Spleen (tissue), 11 donors: ENCODE measurements around the gene KPNA3. TPM values are rescaled to one million over a fixed set of nuclear protein-coding genes. Genes with fewer than 3 reads are reported as not detected.

Experiments
- DNase-seq: peaks from one replicate; pipeline ENCODE4 v3.0.0-alpha.2; 2020
- H3K27ac ChIP-seq, 8 donors: fragments of 200-600 bp; sonication (generic) in 7 of 8; 1 replicate in 4 of 8; 2 replicates in 4 of 8; pipeline versions ENCODE4 v1.5.0 to v1.8.0; 2016 to 2021; ENCODE audit warnings: inconsistent platforms in 4 of 8, mild to moderate bottlenecking in 4 of 8, moderate library complexity in 1 of 8
- H3K27me3 ChIP-seq, 7 donors: fragments of 200-600 bp; sonication (generic) in 6 of 7; replicated peaks in 1 of 7; 1 replicate in 4 of 7; 2 replicates in 3 of 7; pipeline versions ENCODE4 v1.5.0 to v1.8.0; 2016 to 2021; ENCODE audit warnings: inconsistent platforms in 3 of 7, mild to moderate bottlenecking in 1 of 7
- H3K36me3 ChIP-seq, 6 donors: fragments of 200-600 bp; sonication (generic) in 5 of 6; 1 replicate in 4 of 6; 2 replicates in 2 of 6; pipeline versions ENCODE4 v1.5.0 to v1.8.0; 2016 to 2021; ENCODE audit warnings: inconsistent platforms in 2 of 6
- H3K4me1 ChIP-seq, 6 donors: fragments of 200-600 bp; sonication (generic) in 5 of 6; 1 replicate in 3 of 6; 2 replicates in 3 of 6; pipeline versions ENCODE4 v1.5.0 to v1.8.0; 2016 to 2021; ENCODE audit warnings: inconsistent platforms in 3 of 6
- H3K4me3 ChIP-seq, 8 donors: fragments of 200-600 bp; sonication (generic) in 7 of 8; 1 replicate in 4 of 8; 2 replicates in 4 of 8; pipeline versions ENCODE4 v1.5.0 to v1.8.0; 2016 to 2021; ENCODE audit warnings: inconsistent platforms in 4 of 8, mild to moderate bottlenecking in 4 of 8, moderate library complexity in 2 of 8
- H3K9me3 ChIP-seq, 8 donors: fragments of 200-600 bp; sonication (generic) in 7 of 8; 1 replicate in 4 of 8; 2 replicates in 4 of 8; pipeline versions ENCODE4 v1.5.0 to v1.8.0; 2016 to 2021; ENCODE audit warnings: inconsistent platforms in 4 of 8
- CTCF ChIP-seq, 11 experiments: fragments of 200-600 bp in 7 of 11; fragments of 450-650 bp in 4 of 11; sonication (generic) in 4 of 11; IDR thresholded peaks in 8 of 11; conservative IDR thresholded peaks in 3 of 11; 1 replicate in 7 of 11; 2 replicates in 4 of 11; pipeline versions ENCODE4 v1.4.0 to v1.8.0; 2016 to 2021; ENCODE audit warnings: antibody characterized with exemption in 11 of 11, inconsistent platforms in 4 of 11, mild to moderate bottlenecking in 1 of 11
- POLR2A ChIP-seq, 3 donors: fragments of 450-650 bp; IDR thresholded peaks; one replicate each; pipeline ENCODE4 v1.5.1; 2017; ENCODE audit warnings: antibody characterized with exemption in 3 of 3, mild to moderate bottlenecking in 1 of 3
- POLR2AphosphoS5 ChIP-seq, 3 donors: sonication (generic); formaldehyde crosslinking; IDR thresholded peaks; one replicate each; pipeline ENCODE4 v1.5.1; 2017; ENCODE audit warnings: antibody characterized with exemption in 3 of 3
- WGBS, 5 donors: extraction: QIAGEN DNeasy Blood & Tissue Kit in 3 of 5; methylation state at CpG; one replicate each; pipeline versions ENCODE4 v1.1.5 to v1.1.7; 2013 to 2018; 5-methylcytosine and 5-hydroxymethylcytosine counted together
- intact Hi-C: fragments of 100-400 bp; cut with DNase I; formaldehyde crosslinking; loops from one replicate; pipeline ENCODE4 v1.15.0; 2023; ENCODE audit warnings: low total_unique reads
- polyA plus RNA-seq, 3 donors: library from polyadenylated mRNA; stranded (reverse); fragments of 200-250 nt; gene quantifications; one replicate each; pipeline ENCODE4 v1.2.1, GENCODE V29; 2013
- total RNA-seq, 7 donors: library from RNA; depleted of rRNA in 3 of 7; stranded (reverse); fragments of >200 nt in 3 of 7; fragmentation: NEBNext Ultra II Directional in 4 of 7; extraction: Animal tissue kit (Norgen Biotek cat#: 25700) in 4 of 7; gene quantifications; one replicate each; pipeline versions ENCODE4 v1.1.0 to v1.2.1, GENCODE V29; 2016 to 2021
- donor health status: healthy with polysubstance abuse.
- donor health status: DM: no; HTN: no; CAD: no; lungs with moderate emphysema.
- donor health status: DM: no; HTN: no; CAD: no.
- donor health status: Bipolar disorder and iron deficiency.
- donor health status: healthy.
- donor health status: DM: no; HTN: no; CAD: no.
- donor health status: DM: yes; HTN: yes; CAD: no.

Gene KPNA3
- total and polyA plus RNA-seq, 10 donors, result 9.6 to 26.3 (median 20.6) TPM

- Histone ChIP-seq H3K9me3 (no peaks in the 10 kb centered on the region), H3K36me3 (peaks cover 0 to 21% (median 0%) of the 10 kb centered on the region in 6 donors), H3K27me3 (no peaks in the 10 kb centered on the region), H3K4me3 (peak overlapping the region; percentile 70 to 98 (median 92)), H3K27ac (peak overlapping the region in 6 of 8 donors; percentile 70 to 89 (median 85)), H3K4me1 (peaks cover 3 to 31% (median 21%) of the 10 kb centered on the region in 6 donors)
- no peak for TF ChIP-seq CTCF (IDR thresholded peaks at IDR 0.05 in 8 of 11, conservative IDR thresholded peaks at IDR 0.05 in 3 of 11)
- no peak for TF ChIP-seq POLR2AphosphoS5 (IDR thresholded peaks at IDR 0.05)
- TF ChIP-seq POLR2A (IDR thresholded peaks at IDR 0.05), result no peak
- no peak for DNase-seq
- intact Hi-C loops, result no loop called here
- 8 to 13% (median 9%) methylated on average over 17 of the region's 17 CpGs for WGBS, 5 donors
Observed at GRCh38 chr13:49690133-49690994, 102.1 kb downstream of the KPNA3 start.

DNA sequence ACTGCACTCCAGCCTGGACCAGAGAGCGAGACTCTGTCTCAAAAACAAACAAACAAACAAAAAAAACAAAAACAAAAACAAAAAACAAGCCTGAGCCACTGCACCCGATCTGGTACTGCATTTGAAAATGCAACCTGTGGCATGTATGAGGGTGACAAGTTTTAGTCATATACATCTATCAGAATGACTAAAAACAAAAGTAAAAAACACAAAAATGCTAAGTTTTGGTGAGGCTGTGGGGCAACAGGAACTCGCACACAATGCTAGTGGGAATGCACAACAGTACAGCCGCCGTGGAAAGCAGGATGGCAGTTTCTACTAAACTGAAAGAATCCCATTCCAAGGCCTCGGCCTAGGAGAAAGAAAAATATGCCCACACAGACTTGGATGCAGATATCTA lies 109.0 kb downstream of the KPNA3 start:
- Histone ChIP-seq H3K4me3 (no peak overlapping the region), H3K36me3 (peaks cover 0 to 24% (median 0%) of the 10 kb centered on the region in 6 donors), H3K9me3 (no peaks in the 10 kb centered on the region), H3K4me1 (no peaks in the 10 kb centered on the region), H3K27ac (no peak overlapping the region), H3K27me3 (no peaks in the 10 kb centered on the region)
- DNase-seq, result no peak
- 67 to 80% (median 75%) methylated on average over 6 of the region's 6 CpGs for WGBS, 5 donors
- intact Hi-C loops, result no loop called here
- TF ChIP-seq CTCF (IDR thresholded peaks at IDR 0.05 in 8 of 11, conservative IDR thresholded peaks at IDR 0.05 in 3 of 11) (no peak), POLR2AphosphoS5 (IDR thresholded peaks at IDR 0.05) (no peak), POLR2A (IDR thresholded peaks at IDR 0.05) (no peak)

- Histone ChIP-seq H3K36me3 (peaks cover 0 to 22% (median 0%) of the 10 kb centered on the region in 6 donors), H3K9me3 (no peaks in the 10 kb centered on the region), H3K27me3 (no peaks in the 10 kb centered on the region), H3K4me3 (no peak overlapping the region), H3K4me1 (no peaks in the 10 kb centered on the region), H3K27ac (no peak overlapping the region)
- WGBS, 5 donors, result 77 to 88% (median 83%) methylated on average over 4 of the region's 4 CpGs
- TF ChIP-seq POLR2A (IDR thresholded peaks at IDR 0.05) (no peak), POLR2AphosphoS5 (IDR thresholded peaks at IDR 0.05) (no peak), CTCF (IDR thresholded peaks at IDR 0.05 in 8 of 11, conservative IDR thresholded peaks at IDR 0.05 in 3 of 11) (no peak)
- DNase-seq, result no peak
- intact Hi-C loops, result no loop called here
Observed at GRCh38 chr13:49681842-49682435, 110.5 kb downstream of the KPNA3 start.

- Histone ChIP-seq H3K36me3 (peaks cover 0 to 12% (median 0%) of the 10 kb centered on the region in 6 donors), H3K4me3 (no peak overlapping the region), H3K27me3 (no peaks in the 10 kb centered on the region), H3K27ac (no peak overlapping the region), H3K9me3 (no peaks in the 10 kb centered on the region), H3K4me1 (peaks cover 0 to 5% (median 0%) of the 10 kb centered on the region in 6 donors)
- DNase-seq, result no peak
- TF ChIP-seq POLR2A (IDR thresholded peaks at IDR 0.05) (no peak), CTCF (IDR thresholded peaks at IDR 0.05 in 8 of 11, conservative IDR thresholded peaks at IDR 0.05 in 3 of 11) (no peak), POLR2AphosphoS5 (IDR thresholded peaks at IDR 0.05) (no peak)
- WGBS, 5 donors, result 66 to 79% (median 74%) methylated on average over 3 of the region's 3 CpGs
- intact Hi-C loops, result no loop called here
Observed at GRCh38 chr13:49679246-49679645, 113.2 kb downstream of the KPNA3 start.
